ENCODE data around the gene ELF1. TPM values are rescaled to one million over a fixed set of nuclear protein-coding genes. Genes with fewer than 3 reads are reported as not detected.

The ELF1 gene
- total and polyA plus RNA-seq, 2 of the 8 experiments (the other 6 are each of a cell fraction or from before 2014, with no cell fraction given): 5.6 to 18.2 TPM

DNA sequence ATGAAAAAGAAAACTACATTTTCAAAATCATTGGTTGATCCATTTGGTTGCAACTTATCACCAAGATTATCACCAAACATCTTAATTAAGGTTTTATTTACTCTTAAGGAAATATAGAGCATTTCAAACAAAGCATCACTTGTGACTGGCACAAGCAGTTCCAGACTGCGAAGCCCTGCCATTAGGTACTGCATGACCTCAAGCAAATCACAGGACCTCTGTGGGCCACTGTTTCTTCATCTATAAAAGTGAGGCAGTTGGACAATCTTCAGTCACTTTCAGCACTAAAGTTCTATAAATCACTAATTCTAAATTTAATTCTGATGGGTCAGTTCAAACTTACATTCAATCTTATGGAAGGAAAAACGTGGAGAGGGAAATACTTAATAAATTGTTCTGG is 2.0 kb downstream of the ELF1 start:
- DNase-seq (ENCODE audit: low read depth in 1 of 2, low spot score in 2 of 2): no peak
- H3K9me3 ChIP-seq (ENCODE audit: insufficient read depth in 2 of 2, low read depth in 1 of 2, low read length in 1 of 2): no peaks in the 10 kb centered on the region
- 83% methylated on average over 2 of the region's 2 CpGs; no CpG with 5 or more reads in 1 of the 2 experiments for WGBS, 2 experiments (ENCODE audit: extremely low coverage in 1 of 2, insufficient coverage in 1 of 2, insufficient read length in 1 of 2, insufficient replicate concordance in 2 of 2, low coverage in 1 of 2, low lambda C conversion rate in 2 of 2, missing lambda C conversion rate in 1 of 2)
- H4K8ac ChIP-seq (ENCODE audit: extremely low read depth, insufficient read depth, low read length): no peak overlapping the region
- no peak overlapping the region for H3K4ac ChIP-seq (replicated peaks; ENCODE audit: insufficient read length, low read depth, low read length)
- no peak overlapping the region for H2AK5ac ChIP-seq (ENCODE audit: low read depth, low read length)
- H3K36me3 ChIP-seq (ENCODE audit: control insufficient read depth in 2 of 4, insufficient read depth in 4 of 4, low read length in 3 of 4): no peaks in the 10 kb centered on the region
- H3K27me3 ChIP-seq (replicated peaks in 1 of 4; ENCODE audit: control insufficient read depth in 3 of 4, extremely low read depth in 1 of 4, insufficient read depth in 3 of 4, low read length in 3 of 4): no peaks in the 10 kb centered on the region
- no peak overlapping the region for H3K18ac ChIP-seq (ENCODE audit: extremely low read depth, low read length)
- H3K56ac ChIP-seq (replicated peaks; ENCODE audit: insufficient read length, low read depth, low read length): no peak overlapping the region
- no peaks in the 10 kb centered on the region for H3K23me2 ChIP-seq (ENCODE audit: low read depth, low read length)
- no peak overlapping the region for H2BK15ac ChIP-seq (ENCODE audit: low read length)
- H2BK12ac ChIP-seq (ENCODE audit: low read depth, low read length): no peak overlapping the region
- H3K79me2 ChIP-seq (ENCODE audit: control insufficient read depth in 1 of 2, insufficient read depth in 2 of 2, low read length in 2 of 2): no peaks in the 10 kb centered on the region
- ChIA-PET POLR2A (ENCODE audit: partially characterized antibody) (no interaction called here), CTCF (ENCODE audit: partially characterized antibody) (interaction anchor here (0.7 to 1.7 kb wide), 2 partner anchors 38 to 245 kb away, joined by 3 to 8 read pairs; no protein-coding TSS in a partner anchor)
- no peak overlapping the region for H3K9ac ChIP-seq (replicated peaks in 1 of 4; ENCODE audit: extremely low read depth in 1 of 4, low read depth in 3 of 4, low read length in 3 of 4)
- no peak overlapping the region for H2BK20ac ChIP-seq (ENCODE audit: low read length)
- no peak overlapping the region for H3K4me2 ChIP-seq (ENCODE audit: insufficient read depth in 1 of 2, low read depth in 2 of 2, low read length in 2 of 2)
- H2AFZ ChIP-seq (ENCODE audit: low read length): no peak overlapping the region
- H2BK120ac ChIP-seq (replicated peaks; ENCODE audit: low read depth, low read length): no peak overlapping the region
- H3K14ac ChIP-seq (ENCODE audit: insufficient read length): no peak overlapping the region
- H2BK5ac ChIP-seq (ENCODE audit: low read depth, low read length): no peak overlapping the region
- no peak overlapping the region for H3K4me3 ChIP-seq (ENCODE audit: extremely low read depth in 1 of 4, insufficient read depth in 2 of 4, low read depth in 3 of 4, low read length in 4 of 4)
- no peak overlapping the region for H4K91ac ChIP-seq (replicated peaks; ENCODE audit: insufficient read length, low read length)
- H3K27ac ChIP-seq (ENCODE audit: low read depth, low read length): no peak overlapping the region
- H4K5ac ChIP-seq (ENCODE audit: insufficient read length, low read depth, low read length): no peak overlapping the region
- no peaks in the 10 kb centered on the region for H4K20me1 ChIP-seq (replicated peaks in 1 of 2; ENCODE audit: control insufficient read depth in 1 of 2, insufficient read depth in 2 of 2, low read length in 2 of 2)
- H3K23ac ChIP-seq (ENCODE audit: insufficient read length): no peak overlapping the region
- H3K4me1 ChIP-seq (replicated peaks in 1 of 4; ENCODE audit: control insufficient read depth in 3 of 4, insufficient read depth in 4 of 4, low read length in 3 of 4): peaks cover 0 to 20% (median 0%) of the 10 kb centered on the region in 4 experiments; a peak in 4 of 7 replicates
- FAIRE-seq: no peak
- no peaks in the 10 kb centered on the region for H3K79me1 ChIP-seq (ENCODE audit: low read depth, low read length)
- TF ChIP-seq RNF2 (IDR thresholded peaks at IDR 0.05; ENCODE audit: borderline replicate concordance, low read depth, low read length, missing control alignments, poor library complexity, severe bottlenecking) (no peak), SP2 (IDR thresholded peaks at IDR 0.05; ENCODE audit: low read length) (no peak), CBX8 (IDR thresholded peaks at IDR 0.05; ENCODE audit: borderline replicate concordance, low read depth, low read length) (no peak), CEBPB (IDR thresholded peaks at IDR 0.05; ENCODE audit: low read depth, low read length) (no peak), JUND (IDR thresholded peaks at IDR 0.05; ENCODE audit: low read length) (no peak), NANOG (IDR thresholded peaks at IDR 0.05; ENCODE audit: insufficient read depth, low read depth, low read length, poor library complexity, severe bottlenecking) (no peak), TAF1 (IDR thresholded peaks at IDR 0.05; ENCODE audit: low read depth, low read length) (no peak)
- TF ChIP-seq, protein P1, sequence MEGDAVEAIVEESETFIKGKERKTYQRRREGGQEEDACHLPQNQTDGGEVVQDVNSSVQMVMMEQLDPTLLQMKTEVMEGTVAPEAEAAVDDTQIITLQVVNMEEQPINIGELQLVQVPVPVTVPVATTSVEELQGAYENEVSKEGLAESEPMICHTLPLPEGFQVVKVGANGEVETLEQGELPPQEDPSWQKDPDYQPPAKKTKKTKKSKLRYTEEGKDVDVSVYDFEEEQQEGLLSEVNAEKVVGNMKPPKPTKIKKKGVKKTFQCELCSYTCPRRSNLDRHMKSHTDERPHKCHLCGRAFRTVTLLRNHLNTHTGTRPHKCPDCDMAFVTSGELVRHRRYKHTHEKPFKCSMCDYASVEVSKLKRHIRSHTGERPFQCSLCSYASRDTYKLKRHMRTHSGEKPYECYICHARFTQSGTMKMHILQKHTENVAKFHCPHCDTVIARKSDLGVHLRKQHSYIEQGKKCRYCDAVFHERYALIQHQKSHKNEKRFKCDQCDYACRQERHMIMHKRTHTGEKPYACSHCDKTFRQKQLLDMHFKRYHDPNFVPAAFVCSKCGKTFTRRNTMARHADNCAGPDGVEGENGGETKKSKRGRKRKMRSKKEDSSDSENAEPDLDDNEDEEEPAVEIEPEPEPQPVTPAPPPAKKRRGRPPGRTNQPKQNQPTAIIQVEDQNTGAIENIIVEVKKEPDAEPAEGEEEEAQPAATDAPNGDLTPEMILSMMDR (IDR thresholded peaks at IDR 0.05; ENCODE audit: control extremely low read depth in 1 of 3, insufficient read depth in 1 of 3, low read depth in 1 of 3, low read length in 3 of 3): no peak
- TF ChIP-seq, protein P2, sequence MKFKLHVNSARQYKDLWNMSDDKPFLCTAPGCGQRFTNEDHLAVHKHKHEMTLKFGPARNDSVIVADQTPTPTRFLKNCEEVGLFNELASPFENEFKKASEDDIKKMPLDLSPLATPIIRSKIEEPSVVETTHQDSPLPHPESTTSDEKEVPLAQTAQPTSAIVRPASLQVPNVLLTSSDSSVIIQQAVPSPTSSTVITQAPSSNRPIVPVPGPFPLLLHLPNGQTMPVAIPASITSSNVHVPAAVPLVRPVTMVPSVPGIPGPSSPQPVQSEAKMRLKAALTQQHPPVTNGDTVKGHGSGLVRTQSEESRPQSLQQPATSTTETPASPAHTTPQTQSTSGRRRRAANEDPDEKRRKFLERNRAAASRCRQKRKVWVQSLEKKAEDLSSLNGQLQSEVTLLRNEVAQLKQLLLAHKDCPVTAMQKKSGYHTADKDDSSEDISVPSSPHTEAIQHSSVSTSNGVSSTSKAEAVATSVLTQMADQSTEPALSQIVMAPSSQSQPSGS (IDR thresholded peaks at IDR 0.05; ENCODE audit: low read length): no peak
